Measurements from ENCODE around the gene TPGS1. TPM values are rescaled to one million over a fixed set of nuclear protein-coding genes. Genes with fewer than 3 reads are reported as not detected.

Gene TPGS1
- total and polyA plus RNA-seq, 10 donors, result 9.8 to 24.4 (median 19.5) TPM

DNA sequence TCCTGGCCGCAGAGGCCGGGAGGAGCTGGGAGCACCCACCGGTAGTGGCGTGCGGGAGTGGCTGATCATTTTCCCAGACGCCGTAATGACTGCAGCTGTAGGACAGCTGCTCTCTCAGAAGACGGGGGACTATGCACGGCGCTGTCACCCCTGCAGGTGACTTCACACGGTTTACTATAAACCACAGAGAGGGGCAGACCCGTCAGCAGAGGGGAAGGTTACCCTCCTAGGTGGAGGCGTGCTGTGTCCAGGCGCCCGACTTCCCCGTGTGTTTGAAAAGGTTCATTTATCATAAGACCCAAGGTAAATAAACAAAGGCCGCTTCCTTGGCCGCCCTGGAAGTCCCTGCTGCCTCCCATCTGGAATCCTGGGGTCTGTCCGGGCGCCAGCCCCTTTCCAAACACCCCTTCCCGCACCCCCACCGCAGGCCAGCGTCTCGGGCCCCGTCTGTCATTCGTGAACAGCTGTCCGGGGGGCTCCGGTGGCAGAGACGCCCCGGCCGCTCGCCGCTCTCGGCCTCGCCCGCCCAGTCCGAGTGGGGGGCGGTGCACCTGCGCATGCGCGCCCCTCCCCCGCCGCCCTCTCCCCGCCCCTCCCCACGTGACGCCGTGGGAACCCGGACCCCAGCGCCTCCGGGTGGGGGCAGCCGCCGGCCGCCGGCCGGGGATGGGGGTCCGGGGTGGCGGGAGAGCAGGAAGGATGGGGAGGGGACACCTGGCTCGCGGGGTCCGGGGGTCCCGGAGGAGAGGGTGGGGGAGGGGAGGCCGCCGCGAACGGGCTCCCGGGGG, 47.4 kb upstream of the TPGS1 start:
- TF ChIP-seq POLR2AphosphoS5 (IDR thresholded peaks at IDR 0.05) (peak; percentile 44 to 73 (median 72)), CTCF (IDR thresholded peaks at IDR 0.05 in 8 of 11, conservative IDR thresholded peaks at IDR 0.05 in 3 of 11) (no peak), POLR2A (IDR thresholded peaks at IDR 0.05) (no peak)
- Histone ChIP-seq H3K27ac (peak overlapping the region in 7 of 8 donors; percentile 36 to 84 (median 74)), H3K27me3 (replicated peaks in 1 of 7) (peaks cover 0 to 51% (median 26%) of the 10 kb centered on the region in 7 donors), H3K36me3 (no peaks in the 10 kb centered on the region), H3K4me1 (peaks cover 3 to 26% (median 21%) of the 10 kb centered on the region in 6 donors), H3K4me3 (peak overlapping the region; percentile 44 to 75 (median 47)), H3K9me3 (no peaks in the 10 kb centered on the region)
- WGBS, 5 donors, result 6 to 21% (median 6%) methylated on average over 20 to 66 of the region's 66 CpGs
- intact Hi-C loops (cut with DNase I; ENCODE audit: low total_unique reads), result no loop called here
- no peak for DNase-seq

- H3K27ac ChIP-seq, result peak within 1 kb of the TSS in 7 of 8 donors; percentile 36 to 84 (median 74)
- no peak for DNase-seq
Measured at GRCh38 chr19:460877-461720, 46.2 kb upstream of the TPGS1 start, which contains the start of gene SHC2. SHC2 (minus strand) TSS chr19:461033; CDS start chr19:460996, 37 bp downstream.

DNA sequence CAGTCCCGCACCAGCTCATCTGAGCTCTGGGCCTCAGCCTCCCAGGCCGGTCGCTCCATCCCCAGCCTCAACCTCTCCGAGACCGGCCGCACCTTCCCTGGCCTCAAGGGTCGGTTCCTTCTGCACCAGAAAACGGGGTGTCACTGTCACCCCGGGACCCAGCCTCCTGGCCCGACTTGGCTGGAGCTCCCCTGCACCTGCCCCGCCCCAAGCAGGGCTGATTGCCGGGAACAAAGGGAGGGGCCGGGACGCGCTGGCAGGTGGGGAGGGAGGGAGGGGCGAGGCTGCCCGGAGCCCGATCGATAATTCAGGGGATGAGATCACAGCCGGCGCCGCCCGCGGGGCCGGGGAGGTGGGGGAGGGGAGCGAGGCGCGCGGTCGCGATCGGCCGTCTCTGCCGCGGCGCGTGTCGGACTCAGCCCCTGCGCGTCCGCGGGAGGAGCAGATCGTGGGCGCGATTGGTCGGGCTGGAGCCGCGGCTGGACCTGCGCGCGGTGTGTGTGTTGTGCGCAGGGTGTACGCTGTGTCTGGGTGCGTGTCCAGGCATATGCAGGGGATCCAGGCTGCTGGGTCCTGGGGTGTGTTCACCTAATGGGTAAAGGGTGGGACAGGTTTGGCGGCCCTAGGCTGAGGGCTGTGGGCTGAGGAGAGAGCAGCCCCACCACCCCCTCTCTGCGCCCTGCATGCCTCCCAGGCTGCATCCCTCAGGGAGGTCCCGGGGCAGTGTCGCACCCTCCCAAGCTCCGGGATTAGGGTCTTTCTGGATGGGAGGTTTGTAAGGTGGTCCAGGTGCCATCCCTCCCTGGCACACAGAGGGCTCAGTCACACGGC, 45.4 kb upstream of the TPGS1 start:
- 2 to 14% (median 10%) methylated on average over 8 to 60 of the region's 60 CpGs for WGBS, 5 donors
- Histone ChIP-seq H3K9me3 (no peaks in the 10 kb centered on the region), H3K4me3 (peak overlapping the region in 6 of 8 donors; percentile 14 to 75 (median 28)), H3K27ac (peak overlapping the region in 5 of 8 donors; percentile 9 to 84 (median 36)), H3K4me1 (peaks cover 3 to 26% (median 21%) of the 10 kb centered on the region in 6 donors), H3K27me3 (replicated peaks in 1 of 7) (peaks cover 0 to 51% (median 26%) of the 10 kb centered on the region in 7 donors), H3K36me3 (no peaks in the 10 kb centered on the region)
- no peak for DNase-seq
- intact Hi-C loops (cut with DNase I; ENCODE audit: low total_unique reads), result no loop called here
- TF ChIP-seq CTCF (IDR thresholded peaks at IDR 0.05 in 8 of 11, conservative IDR thresholded peaks at IDR 0.05 in 3 of 11) (no peak), POLR2AphosphoS5 (IDR thresholded peaks at IDR 0.05) (peak; percentile 7 to 32 (median 27)), POLR2A (IDR thresholded peaks at IDR 0.05) (no peak)

More at GRCh38 chr19:460877-461720, 46.2 kb upstream of the TPGS1 start, which contains the start of gene SHC2:
- Histone ChIP-seq H3K27me3 (replicated peaks in 1 of 7) (peaks cover 0 to 51% (median 26%) of the 10 kb centered on the region in 7 donors), H3K36me3 (no peaks in the 10 kb centered on the region), H3K4me1 (peaks cover 3 to 26% (median 21%) of the 10 kb centered on the region in 6 donors), H3K9me3 (no peaks in the 10 kb centered on the region), H3K4me3 (peak within 1 kb of the TSS; percentile 44 to 75 (median 47))
- intact Hi-C loops (cut with DNase I; ENCODE audit: low total_unique reads), result no loop called here
- WGBS, 5 donors, result 2 to 6% (median 4%) methylated on average over 19 to 85 of the region's 85 CpGs
- TF ChIP-seq POLR2A (IDR thresholded peaks at IDR 0.05) (no peak), POLR2AphosphoS5 (IDR thresholded peaks at IDR 0.05) (peak; percentile 30 to 69 (median 62)), CTCF (IDR thresholded peaks at IDR 0.05 in 8 of 11, conservative IDR thresholded peaks at IDR 0.05 in 3 of 11) (no peak)
